Tibial nerve (tissue), 4 donors: ENCODE results near the gene CCL17. TPM values are rescaled to one million over a fixed set of nuclear protein-coding genes. Genes with fewer than 3 reads are reported as not detected.

Source experiments
- DNase-seq, 2 donors: peaks; one replicate each; pipeline ENCODE4 v3.0.0-alpha.2; 2019; ENCODE audit warnings: low spot score in 2 of 2
- H3K27ac ChIP-seq, 4 donors: fragments of 200-600 bp; sonication (generic) in 3 of 4; one replicate each; pipeline ENCODE4 v1.5.1; 2017 to 2019; ENCODE audit warnings: mild to moderate bottlenecking in 1 of 4
- H3K27me3 ChIP-seq, 2 donors: fragments of 200-600 bp; sonication (generic) in 1 of 2; one replicate each; pipeline versions ENCODE4 v1.5.1 to v1.6.0; 2017 to 2019
- H3K36me3 ChIP-seq, 3 donors: fragments of 200-600 bp; sonication (generic); one replicate each; pipeline ENCODE4 v1.5.1; 2018 to 2019
- H3K4me1 ChIP-seq, 4 donors: fragments of 200-600 bp; sonication (generic) in 3 of 4; one replicate each; pipeline ENCODE4 v1.5.1; 2017 to 2019
- H3K4me3 ChIP-seq, 4 donors: fragments of 200-600 bp; sonication (generic) in 3 of 4; one replicate each; pipeline ENCODE4 v1.5.1; 2017 to 2019; ENCODE audit warnings: mild to moderate bottlenecking in 1 of 4, moderate library complexity in 1 of 4
- H3K9me3 ChIP-seq, 4 donors: fragments of 200-600 bp; sonication (generic) in 3 of 4; one replicate each; pipeline ENCODE4 v1.5.1; 2017 to 2019
- CTCF ChIP-seq, 5 experiments: fragments of 200-600 bp in 3 of 5; fragments of 450-650 bp in 2 of 5; sonication (generic) in 3 of 5; IDR thresholded peaks; one replicate each; pipeline ENCODE4 v1.5.1; 2016 to 2019; ENCODE audit warnings: antibody characterized with exemption in 5 of 5, mild to moderate bottlenecking in 3 of 5, moderate library complexity in 2 of 5
- EP300 ChIP-seq, 2 donors: sonication (generic); formaldehyde crosslinking; IDR thresholded peaks; one replicate each; pipeline ENCODE4 v1.6.1; 2017; ENCODE audit warnings: antibody characterized with exemption in 2 of 2, mild to moderate bottlenecking in 1 of 2
- POLR2A ChIP-seq, 2 donors: fragments of 450-650 bp; IDR thresholded peaks; one replicate each; pipeline ENCODE4 v1.6.1; 2017; ENCODE audit warnings: antibody characterized with exemption in 2 of 2, mild to moderate bottlenecking in 2 of 2, moderate library complexity in 2 of 2
- WGBS, 2 donors: methylation state at CpG; one replicate each; pipeline ENCODE4 v1.1.5; 2018; 5-methylcytosine and 5-hydroxymethylcytosine counted together
- total RNA-seq, 4 donors: library from RNA; depleted of rRNA; stranded (reverse); fragments of >200 nt; gene quantifications; one replicate each; pipeline ENCODE4 v1.1.0, GENCODE V29; 2016

The CCL17 gene
- total RNA-seq, 4 donors from 2014 or later, result not detected

- no peaks in the 10 kb centered on the region for H3K27me3 ChIP-seq
- no peak for DNase-seq
- H3K27ac ChIP-seq, result no peak overlapping the region
- peaks cover 0 to 62% (median 10%) of the 10 kb centered on the region in 3 donors for H3K36me3 ChIP-seq
- peaks cover 0 to 5% (median under 1%) of the 10 kb centered on the region in 4 donors for H3K4me1 ChIP-seq
- TF ChIP-seq EP300 (IDR thresholded peaks at IDR 0.05) (no peak), CTCF (IDR thresholded peaks at IDR 0.05) (no peak), POLR2A (IDR thresholded peaks at IDR 0.05) (no peak)
- WGBS, 2 donors, result 85 to 87% methylated on average over 8 of the region's 8 CpGs
- H3K9me3 ChIP-seq, result no peaks in the 10 kb centered on the region
- no peak overlapping the region for H3K4me3 ChIP-seq
These were observed 22.7 kb downstream of the CCL17 start for GRCh38 chr16:57427307-57427706.

GRCh38 chr16:57427824-57428223 lies 23.3 kb downstream of the CCL17 start:
- no peaks in the 10 kb centered on the region for H3K4me1 ChIP-seq

GRCh38 chr16:57430955-57431354 lies 26.4 kb downstream of the CCL17 start:
- Histone ChIP-seq H3K4me1 (no peaks in the 10 kb centered on the region), H3K9me3 (no peaks in the 10 kb centered on the region), H3K4me3 (no peak overlapping the region), H3K27ac (no peak overlapping the region), H3K36me3 (peaks cover 2 to 98% (median 24%) of the 10 kb centered on the region in 3 donors), H3K27me3 (no peaks in the 10 kb centered on the region)
- TF ChIP-seq CTCF (IDR thresholded peaks at IDR 0.05), result no peak
- DNase-seq, result no peak
- 89 to 90% methylated on average over 5 of the region's 5 CpGs for WGBS, 2 donors

More at GRCh38 chr16:57427824-57428223, 23.3 kb downstream of the CCL17 start:
- Histone ChIP-seq H3K9me3 (no peaks in the 10 kb centered on the region), H3K36me3 (peaks cover 0 to 67% (median 15%) of the 10 kb centered on the region in 3 donors), H3K27ac (no peak overlapping the region), H3K27me3 (no peaks in the 10 kb centered on the region), H3K4me3 (no peak overlapping the region)
- TF ChIP-seq CTCF (IDR thresholded peaks at IDR 0.05) (no peak), EP300 (IDR thresholded peaks at IDR 0.05) (no peak), POLR2A (IDR thresholded peaks at IDR 0.05) (no peak)
- DNase-seq, result no peak

GRCh38 chr16:57432505-57432904 lies 27.9 kb downstream of the CCL17 start:
- DNase-seq, result no peak
- WGBS, 2 donors, result 92 to 93% methylated on average over 2 of the region's 2 CpGs
- Histone ChIP-seq H3K4me3 (no peak overlapping the region), H3K9me3 (no peaks in the 10 kb centered on the region), H3K27ac (no peak overlapping the region), H3K36me3 (peaks cover 5 to 98% (median 27%) of the 10 kb centered on the region in 3 donors), H3K27me3 (no peaks in the 10 kb centered on the region), H3K4me1 (no peaks in the 10 kb centered on the region)
- no peak for TF ChIP-seq POLR2A (IDR thresholded peaks at IDR 0.05)
- TF ChIP-seq EP300 (IDR thresholded peaks at IDR 0.05), result no peak
- no peak for TF ChIP-seq CTCF (IDR thresholded peaks at IDR 0.05)

GRCh38 chr16:57432989-57433388 lies 28.4 kb downstream of the CCL17 start:
- H3K4me3 ChIP-seq, result no peak overlapping the region
- H3K4me1 ChIP-seq, result no peaks in the 10 kb centered on the region
- H3K9me3 ChIP-seq, result no peaks in the 10 kb centered on the region
- DNase-seq, result no peak
- TF ChIP-seq EP300 (IDR thresholded peaks at IDR 0.05) (no peak), POLR2A (IDR thresholded peaks at IDR 0.05) (no peak), CTCF (IDR thresholded peaks at IDR 0.05) (no peak)
- 83 to 94% methylated on average over 3 of the region's 3 CpGs for WGBS, 2 donors
- peaks cover 5 to 97% (median 27%) of the 10 kb centered on the region in 3 donors for H3K36me3 ChIP-seq
- no peaks in the 10 kb centered on the region for H3K27me3 ChIP-seq
- H3K27ac ChIP-seq, result no peak overlapping the region
